GM21526 (cell line): Measurements from ENCODE around the gene SLC27A3.

Source experiments
- ATAC-seq: cut with Tn5 transposase; IDR thresholded peaks from one replicate; pipeline ENCODE4 v1.9.1; 2021; ENCODE audit warnings: moderate library complexity; ENCODE audit not compliant: unreplicated experiment, low FRiP score

Gene SLC27A3

GRCh38 chr1:153795934-153796785 is 21.0 kb downstream of the SLC27A3 start:
- ATAC-seq = no peak

GRCh38 chr1:153796786-153797659 is 21.8 kb downstream of the SLC27A3 start:
- ATAC-seq = peak; percentile 50

- no peak for ATAC-seq
These were observed 23.2 kb downstream of the SLC27A3 start for GRCh38 chr1:153798468-153798780.

GRCh38 chr1:153799016-153799415 is 23.8 kb downstream of the SLC27A3 start:
- no peak for ATAC-seq

- no peak for ATAC-seq
These were observed 24.6 kb downstream of the SLC27A3 start for GRCh38 chr1:153799566-153800465.

GRCh38 chr1:153800516-153800915 is 25.3 kb downstream of the SLC27A3 start:
- ATAC-seq = no peak

GRCh38 chr1:153801028-153801625 is 25.9 kb downstream of the SLC27A3 start:
- no peak for ATAC-seq

- no peak for ATAC-seq
These were observed 26.8 kb downstream of the SLC27A3 start for GRCh38 chr1:153801786-153802697.

- no peak for ATAC-seq
These were observed 28.4 kb downstream of the SLC27A3 start for GRCh38 chr1:153803470-153804056.

GRCh38 chr1:153804112-153804511 is 28.9 kb downstream of the SLC27A3 start:
- ATAC-seq = no peak

- ATAC-seq = peak; percentile 79
These were observed 30.0 kb downstream of the SLC27A3 start for GRCh38 chr1:153805042-153805745.

- no peak for ATAC-seq
These were observed 30.9 kb downstream of the SLC27A3 start for GRCh38 chr1:153805886-153806719.

GRCh38 chr1:153816283-153816889 is 41.2 kb downstream of the SLC27A3 start:
- no peak for ATAC-seq

GRCh38 chr1:153818876-153819275 is 43.7 kb downstream of the SLC27A3 start:
- no peak for ATAC-seq

GRCh38 chr1:153827168-153827964 is 52.2 kb downstream of the SLC27A3 start:
- no peak for ATAC-seq
